IPS DF 6.9 (cell line): ENCODE measurements around the gene RAPGEF6.

Source experiments
- DNase-seq: peaks from one replicate; pipeline ENCODE4 v3.0.0-alpha.2; 2013; ENCODE audit warnings: low read depth, low spot score
- H3K27ac ChIP-seq: one replicate; pipeline ENCODE4 v1.5.1; 2013; ENCODE audit warnings: low read length, control low read depth
- H3K27me3 ChIP-seq: 2 replicates; pipeline ENCODE4 v1.6.1; 2013; ENCODE audit warnings: mild to moderate bottlenecking, low read length; ENCODE audit not compliant: control insufficient read depth, insufficient read depth
- H3K36me3 ChIP-seq: 2 replicates; pipeline ENCODE4 v1.6.1; 2013; ENCODE audit warnings: low read length; ENCODE audit not compliant: control insufficient read depth, insufficient read depth
- H3K4me1 ChIP-seq: 2 replicates; pipeline ENCODE4 v1.6.1; 2013; ENCODE audit warnings: low read length; ENCODE audit not compliant: control insufficient read depth, insufficient read depth
- H3K4me3 ChIP-seq: 2 replicates; pipeline ENCODE4 v1.5.1; 2013; ENCODE audit warnings: mild to moderate bottlenecking, low read length
- H3K9me3 ChIP-seq: 2 replicates; pipeline ENCODE4 v1.6.1; 2013; ENCODE audit warnings: low read length, inconsistent platforms; ENCODE audit not compliant: control insufficient read depth, insufficient read depth
- WGBS: extraction: QIAGEN DNeasy Blood & Tissue Kit; methylation state at CpG from one replicate; pipeline ENCODE4 v1.1.7; 2013; ENCODE audit warnings: mixed read lengths, missing lambda C conversion rate; ENCODE audit not compliant: insufficient read length, insufficient coverage; 5-methylcytosine and 5-hydroxymethylcytosine counted together

RAPGEF6 gene

GRCh38 chr5:131533836-131534235, 101.2 kb downstream of the RAPGEF6 start:
- Histone ChIP-seq H3K9me3 (no peaks in the 10 kb centered on the region), H3K36me3 (no peaks in the 10 kb centered on the region), H3K4me1 (no peaks in the 10 kb centered on the region), H3K27ac (no peak overlapping the region), H3K27me3 (no peaks in the 10 kb centered on the region), H3K4me3 (no peak overlapping the region)
- WGBS, result no CpG with 5 or more reads among the region's 1 CpG
- DNase-seq, result no peak

- Histone ChIP-seq H3K4me1 (no peaks in the 10 kb centered on the region), H3K4me3 (no peak overlapping the region), H3K27me3 (no peaks in the 10 kb centered on the region), H3K9me3 (no peaks in the 10 kb centered on the region), H3K27ac (no peak overlapping the region), H3K36me3 (no peaks in the 10 kb centered on the region)
- no CpG with 5 or more reads among the region's 6 CpGs for WGBS
- DNase-seq, result no peak
Observed at GRCh38 chr5:131532031-131532640, 102.9 kb downstream of the RAPGEF6 start.

- Histone ChIP-seq H3K4me1 (no peaks in the 10 kb centered on the region), H3K4me3 (no peak overlapping the region), H3K36me3 (no peaks in the 10 kb centered on the region), H3K27ac (no peak overlapping the region), H3K27me3 (no peaks in the 10 kb centered on the region), H3K9me3 (no peaks in the 10 kb centered on the region)
- WGBS, result 100% methylated on average over 1 of the region's 2 CpGs
- no peak for DNase-seq
Observed at GRCh38 chr5:131530706-131531331, 104.2 kb downstream of the RAPGEF6 start.

GRCh38 chr5:131528682-131529081, 106.3 kb downstream of the RAPGEF6 start:
- no peaks in the 10 kb centered on the region for H3K9me3 ChIP-seq
- H3K4me1 ChIP-seq, result no peaks in the 10 kb centered on the region
- no peaks in the 10 kb centered on the region for H3K27me3 ChIP-seq
- DNase-seq, result no peak
- H3K4me3 ChIP-seq, result no peak overlapping the region
- H3K27ac ChIP-seq, result no peak overlapping the region
- no peaks in the 10 kb centered on the region for H3K36me3 ChIP-seq

GRCh38 chr5:131525805-131526204, 109.2 kb downstream of the RAPGEF6 start:
- DNase-seq, result no peak
- Histone ChIP-seq H3K27ac (no peak overlapping the region), H3K9me3 (no peaks in the 10 kb centered on the region), H3K4me1 (no peaks in the 10 kb centered on the region), H3K36me3 (no peaks in the 10 kb centered on the region), H3K4me3 (no peak overlapping the region), H3K27me3 (no peaks in the 10 kb centered on the region)
- WGBS, result no CpG with 5 or more reads among the region's 1 CpG

- H3K4me3 ChIP-seq, result no peak overlapping the region
- DNase-seq, result no peak
- H3K36me3 ChIP-seq, result no peaks in the 10 kb centered on the region; the same call in 1 of the 2 replicates
- WGBS, result no CpG with 5 or more reads among the region's 4 CpGs
- H3K27me3 ChIP-seq, result no peaks in the 10 kb centered on the region
- H3K4me1 ChIP-seq, result no peaks in the 10 kb centered on the region
- H3K9me3 ChIP-seq, result no peaks in the 10 kb centered on the region
- H3K27ac ChIP-seq, result no peak overlapping the region
Observed at GRCh38 chr5:131524431-131524830, 110.6 kb downstream of the RAPGEF6 start.

- no peaks in the 10 kb centered on the region for H3K9me3 ChIP-seq
- H3K4me1 ChIP-seq, result no peaks in the 10 kb centered on the region
- no peak overlapping the region for H3K27ac ChIP-seq
- no peak for DNase-seq
- no peaks in the 10 kb centered on the region for H3K27me3 ChIP-seq
- no peaks in the 10 kb centered on the region; the same call in 1 of the 2 replicates for H3K36me3 ChIP-seq
- H3K4me3 ChIP-seq, result no peak overlapping the region
Observed at GRCh38 chr5:131523500-131524185, 111.4 kb downstream of the RAPGEF6 start.

GRCh38 chr5:131521252-131521651, 113.8 kb downstream of the RAPGEF6 start:
- H3K27ac ChIP-seq, result no peak overlapping the region
- no peaks in the 10 kb centered on the region; the same call in 1 of the 2 replicates for H3K36me3 ChIP-seq
- H3K4me3 ChIP-seq, result no peak overlapping the region
- no CpG with 5 or more reads among the region's 4 CpGs for WGBS
- no peaks in the 10 kb centered on the region for H3K4me1 ChIP-seq
- no peaks in the 10 kb centered on the region for H3K9me3 ChIP-seq
- no peaks in the 10 kb centered on the region for H3K27me3 ChIP-seq
- DNase-seq, result no peak

GRCh38 chr5:131515348-131515747, 119.7 kb downstream of the RAPGEF6 start:
- no peaks in the 10 kb centered on the region for H3K27me3 ChIP-seq
- no CpG with 5 or more reads among the region's 3 CpGs for WGBS
- H3K4me1 ChIP-seq, result no peaks in the 10 kb centered on the region
- H3K4me3 ChIP-seq, result no peak overlapping the region
- no peaks in the 10 kb centered on the region; the same call in 1 of the 2 replicates for H3K36me3 ChIP-seq
- H3K27ac ChIP-seq, result no peak overlapping the region
- H3K9me3 ChIP-seq, result no peaks in the 10 kb centered on the region
- DNase-seq, result no peak

GRCh38 chr5:131514316-131515283, 120.4 kb downstream of the RAPGEF6 start:
- H3K27ac ChIP-seq, result no peak overlapping the region
- no peak overlapping the region for H3K4me3 ChIP-seq
- H3K4me1 ChIP-seq, result no peaks in the 10 kb centered on the region
- H3K27me3 ChIP-seq, result no peaks in the 10 kb centered on the region
- H3K9me3 ChIP-seq, result no peaks in the 10 kb centered on the region
- DNase-seq, result no peak
- H3K36me3 ChIP-seq, result no peaks in the 10 kb centered on the region; the same call in 1 of the 2 replicates
- WGBS, result no CpG with 5 or more reads among the region's 6 CpGs
